Transverse colon (tissue), 4 donors: Measurements from ENCODE around the gene ADAMTS16. TPM values are rescaled to one million over a fixed set of nuclear protein-coding genes. Genes with fewer than 3 reads are reported as not detected.

Experiments used
- DNase-seq: peaks from one replicate; pipeline ENCODE4 v3.0.0-alpha.2; 2019
- H3K27ac ChIP-seq, 4 donors: fragments of 200-600 bp; sonication (generic); 2 replicates each; pipeline ENCODE4 v1.5.1; 2016 to 2018; ENCODE audit warnings: inconsistent platforms in 4 of 4
- H3K27me3 ChIP-seq: fragments of 200-600 bp; sonication (generic); 2 replicates; pipeline ENCODE4 v1.5.1; 2017; ENCODE audit warnings: inconsistent platforms
- H3K36me3 ChIP-seq, 4 donors: fragments of 200-600 bp; sonication (generic); 2 replicates each; pipeline ENCODE4 v1.5.1; 2017 to 2019; ENCODE audit warnings: inconsistent platforms in 4 of 4
- H3K4me1 ChIP-seq, 4 donors: fragments of 200-600 bp; sonication (generic); 2 replicates each; pipeline ENCODE4 v1.5.1; 2017 to 2020; ENCODE audit warnings: inconsistent platforms in 4 of 4
- H3K4me3 ChIP-seq, 4 donors: fragments of 200-600 bp; sonication (generic); 1 replicate in 1 of 4; 2 replicates in 3 of 4; pipeline versions ENCODE4 v1.5.1 to v1.6.1; 2017 to 2019; ENCODE audit warnings: inconsistent platforms in 4 of 4
- H3K9me3 ChIP-seq, 2 donors: fragments of 200-600 bp; sonication (generic); 2 replicates each; pipeline ENCODE4 v1.5.1; 2017 to 2019; ENCODE audit warnings: inconsistent platforms in 2 of 2
- EP300 ChIP-seq: sonication (generic); formaldehyde crosslinking; IDR thresholded peaks from one replicate; pipeline ENCODE4 v1.6.1; 2017; ENCODE audit warnings: antibody characterized with exemption, low read depth
- POLR2A ChIP-seq: fragments of 450-650 bp; IDR thresholded peaks from one replicate; pipeline ENCODE4 v1.6.1; 2016; ENCODE audit warnings: antibody characterized with exemption, mild to moderate bottlenecking, moderate library complexity
- POLR2AphosphoS5 ChIP-seq, 3 donors: sonication (generic); formaldehyde crosslinking; IDR thresholded peaks; one replicate each; pipeline ENCODE4 v1.6.1; 2016; ENCODE audit warnings: antibody characterized with exemption in 3 of 3
- WGBS, 2 donors: methylation state at CpG; one replicate each; pipeline ENCODE4 v1.1.5; 2018; ENCODE audit warnings: low coverage in 1 of 2; 5-methylcytosine and 5-hydroxymethylcytosine counted together
- in situ Hi-C, 4 donors: fragments of 200-750 bp; cut with MboI; loops; one replicate each; pipeline versions ENCODE4 v1.15.0 to v1.15.1; 2017; ENCODE audit warnings: low sequenced_read_pairs in 3 of 4, low pct_ligation_motif_present in 1 of 4, low pct_unique_long_range_greater_than_20kb in 1 of 4
- intact Hi-C: fragments of 100-400 bp; cut with DNase I; formaldehyde crosslinking; loops from one replicate; pipeline ENCODE4 v1.15.1; 2023; ENCODE audit warnings: low total_unique reads
- total RNA-seq, 4 donors: library from RNA; depleted of rRNA; stranded (reverse); fragments of >200 nt; gene quantifications; one replicate each; pipeline ENCODE4 v1.1.0, GENCODE V29; 2016
- TF ChIP-seq, protein P1 (sequence below), 5 experiments: fragments of 200-600 bp in 3 of 5; fragments of 450-650 bp in 2 of 5; sonication (generic) in 3 of 5; IDR thresholded peaks; 1 replicate in 2 of 5; 2 replicates in 3 of 5; pipeline ENCODE4 v1.5.1; 2016 to 2017; ENCODE audit warnings: antibody characterized with exemption in 5 of 5, inconsistent platforms in 3 of 5, mild to moderate bottlenecking in 2 of 5, moderate library complexity in 1 of 5

ADAMTS16 gene
- total RNA-seq, 4 donors from 2014 or later, result 0.68 to 4.4 TPM; not detected in 2

GRCh38 chr5:5318426-5319190 is 178.5 kb downstream of the ADAMTS16 start:
- H3K27ac ChIP-seq, result no peak overlapping the region
- TF ChIP-seq POLR2A (no peak), EP300 (no peak), POLR2AphosphoS5 (IDR thresholded peaks at IDR 0.05) (no peak)
- TF ChIP-seq, protein P1, sequence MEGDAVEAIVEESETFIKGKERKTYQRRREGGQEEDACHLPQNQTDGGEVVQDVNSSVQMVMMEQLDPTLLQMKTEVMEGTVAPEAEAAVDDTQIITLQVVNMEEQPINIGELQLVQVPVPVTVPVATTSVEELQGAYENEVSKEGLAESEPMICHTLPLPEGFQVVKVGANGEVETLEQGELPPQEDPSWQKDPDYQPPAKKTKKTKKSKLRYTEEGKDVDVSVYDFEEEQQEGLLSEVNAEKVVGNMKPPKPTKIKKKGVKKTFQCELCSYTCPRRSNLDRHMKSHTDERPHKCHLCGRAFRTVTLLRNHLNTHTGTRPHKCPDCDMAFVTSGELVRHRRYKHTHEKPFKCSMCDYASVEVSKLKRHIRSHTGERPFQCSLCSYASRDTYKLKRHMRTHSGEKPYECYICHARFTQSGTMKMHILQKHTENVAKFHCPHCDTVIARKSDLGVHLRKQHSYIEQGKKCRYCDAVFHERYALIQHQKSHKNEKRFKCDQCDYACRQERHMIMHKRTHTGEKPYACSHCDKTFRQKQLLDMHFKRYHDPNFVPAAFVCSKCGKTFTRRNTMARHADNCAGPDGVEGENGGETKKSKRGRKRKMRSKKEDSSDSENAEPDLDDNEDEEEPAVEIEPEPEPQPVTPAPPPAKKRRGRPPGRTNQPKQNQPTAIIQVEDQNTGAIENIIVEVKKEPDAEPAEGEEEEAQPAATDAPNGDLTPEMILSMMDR (IDR thresholded peaks at IDR 0.05), result no peak
- H3K4me3 ChIP-seq, result no peak overlapping the region
- in situ Hi-C loops (no loop called here), intact Hi-C loops (no loop called here)
- WGBS, 2 donors, result 85% methylated on average over 18 of the region's 18 CpGs; no CpG with 5 or more reads in 1 of the 2 donors
- H3K36me3 ChIP-seq, result no peaks in the 10 kb centered on the region
- H3K27me3 ChIP-seq, result no peaks in the 10 kb centered on the region
- no peak for DNase-seq
- no peaks in the 10 kb centered on the region for H3K9me3 ChIP-seq
- no peaks in the 10 kb centered on the region for H3K4me1 ChIP-seq

DNA sequence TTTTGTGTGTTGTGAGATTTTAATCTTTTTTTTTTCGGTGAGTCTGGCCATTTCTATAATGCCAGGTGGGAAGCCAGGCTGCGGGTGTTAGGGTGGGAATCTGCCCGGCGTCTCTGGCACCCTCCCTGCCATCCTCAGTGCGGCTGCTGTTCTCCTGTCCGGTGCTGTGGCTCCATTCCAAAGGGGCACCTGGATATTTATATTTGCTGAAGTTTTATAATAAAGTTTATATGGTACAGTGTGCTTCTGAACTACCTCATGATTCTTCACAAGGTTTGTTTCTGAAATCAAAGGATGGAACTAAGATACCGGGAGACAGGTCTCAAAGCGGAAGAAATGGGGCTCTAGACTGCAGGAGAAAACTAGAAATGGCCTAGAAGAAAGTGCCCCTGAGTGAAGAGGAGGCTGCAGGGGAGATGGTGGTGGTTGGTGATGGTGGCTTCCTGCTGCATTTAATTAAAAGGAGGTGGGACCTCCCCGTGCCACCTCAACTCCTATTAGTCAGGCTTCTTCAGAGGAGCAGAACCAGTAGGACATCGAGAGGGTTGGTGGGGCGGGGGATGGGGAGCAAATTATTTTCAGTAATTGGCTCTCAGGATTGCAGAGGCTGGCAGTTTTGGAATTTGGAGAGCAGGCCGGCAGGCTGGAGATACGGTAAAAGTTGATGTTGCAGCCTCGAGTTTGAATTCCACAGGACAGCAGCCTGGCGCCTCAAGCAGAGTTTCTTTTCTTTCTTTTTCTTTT is 180.1 kb downstream of the ADAMTS16 start:
- Histone ChIP-seq H3K27ac (no peak overlapping the region), H3K4me3 (no peak overlapping the region), H3K27me3 (no peaks in the 10 kb centered on the region), H3K9me3 (no peaks in the 10 kb centered on the region), H3K36me3 (no peaks in the 10 kb centered on the region), H3K4me1 (no peaks in the 10 kb centered on the region)
- WGBS, 2 donors, result 80 to 83% methylated on average over 12 to 15 of the region's 15 CpGs
- DNase-seq, result no peak
- TF ChIP-seq EP300 (no peak), POLR2AphosphoS5 (IDR thresholded peaks at IDR 0.05) (no peak), POLR2A (no peak)
- TF ChIP-seq, protein P1 (IDR thresholded peaks at IDR 0.05), result no peak
- intact Hi-C loops, result no loop called here
- in situ Hi-C loops, result no loop called here

GRCh38 chr5:5321137-5321536 is 181.0 kb downstream of the ADAMTS16 start:
- Histone ChIP-seq H3K27ac (no peak overlapping the region), H3K4me1 (no peaks in the 10 kb centered on the region), H3K9me3 (no peaks in the 10 kb centered on the region), H3K27me3 (no peaks in the 10 kb centered on the region), H3K4me3 (no peak overlapping the region), H3K36me3 (no peaks in the 10 kb centered on the region)
- no peak for TF ChIP-seq POLR2A
- TF ChIP-seq, protein P1 (IDR thresholded peaks at IDR 0.05), result no peak
- no peak for TF ChIP-seq EP300
- no peak for TF ChIP-seq POLR2AphosphoS5 (IDR thresholded peaks at IDR 0.05)
- in situ Hi-C loops (no loop called here), intact Hi-C loops (no loop called here)
- no peak for DNase-seq
- WGBS, 2 donors, result 91 to 100% methylated on average over 2 of the region's 2 CpGs

DNA sequence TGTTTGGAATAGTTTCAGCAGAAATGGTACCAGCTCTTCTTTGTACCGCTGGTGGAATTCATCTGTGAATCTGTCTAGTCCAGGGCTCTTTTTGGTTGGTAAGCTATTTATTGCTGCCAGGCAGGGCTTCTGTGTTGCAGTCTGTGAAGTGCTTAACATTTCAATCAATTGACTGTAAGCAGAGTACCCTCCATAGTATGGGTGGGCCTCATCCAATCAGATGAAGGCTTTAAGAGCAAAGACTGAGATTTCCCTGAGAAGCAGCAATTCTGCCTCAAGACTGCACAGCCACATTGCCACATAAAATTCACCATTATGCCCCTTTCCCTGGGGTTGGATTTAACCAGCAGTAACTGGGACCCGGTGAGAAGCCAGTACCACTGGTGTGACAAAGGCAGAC is 183.4 kb downstream of the ADAMTS16 start:
- TF ChIP-seq POLR2AphosphoS5 (IDR thresholded peaks at IDR 0.05) (no peak), EP300 (no peak), POLR2A (no peak)
- TF ChIP-seq, protein P1 (IDR thresholded peaks at IDR 0.05), result no peak
- no peaks in the 10 kb centered on the region for H3K36me3 ChIP-seq
- no peaks in the 10 kb centered on the region for H3K27me3 ChIP-seq
- intact Hi-C loops (no loop called here), in situ Hi-C loops (no loop called here)
- no peaks in the 10 kb centered on the region for H3K9me3 ChIP-seq
- DNase-seq, result no peak
- no peak overlapping the region for H3K4me3 ChIP-seq
- H3K4me1 ChIP-seq, result no peaks in the 10 kb centered on the region
- 97 to 100% methylated on average over 1 to 2 of the region's 2 CpGs for WGBS, 2 donors
- no peak overlapping the region for H3K27ac ChIP-seq
